ENCODE measurements around the gene WDTC1. TPM values are rescaled to one million over a fixed set of nuclear protein-coding genes. Genes with fewer than 3 reads are reported as not detected.

The WDTC1 gene
- total RNA-seq, 1 experiment from 2014 or later = 20.1 TPM

DNA sequence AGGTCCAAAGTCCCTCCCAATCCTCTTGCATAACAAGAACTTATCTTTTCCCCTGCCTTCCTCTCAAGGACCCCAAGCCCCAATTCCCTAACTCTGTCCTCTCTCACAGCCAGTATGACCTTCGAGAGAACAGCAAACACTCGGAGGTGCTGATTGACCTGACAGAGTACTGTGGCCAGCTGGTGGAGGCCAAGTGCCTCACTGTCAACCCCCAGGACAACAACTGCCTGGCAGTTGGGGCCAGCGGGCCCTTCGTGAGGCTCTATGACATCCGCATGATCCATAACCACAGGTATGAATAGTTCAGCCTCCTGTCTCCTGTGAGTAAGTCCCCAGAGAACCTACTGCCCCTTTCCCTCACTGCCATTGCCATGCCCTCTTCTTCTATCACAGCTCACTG, 57.7 kb downstream of the WDTC1 start:
- DNase-seq (ENCODE audit: low spot score) (no peak), ATAC-seq (no peak)
- CTCF ChIA-PET = interaction anchor here (1.7 to 2.2 kb wide), 2 partner anchors 9 to 15 kb away, joined by 6 to 7 read pairs; no protein-coding TSS in a partner anchor
- TF ChIP-seq, protein P1, sequence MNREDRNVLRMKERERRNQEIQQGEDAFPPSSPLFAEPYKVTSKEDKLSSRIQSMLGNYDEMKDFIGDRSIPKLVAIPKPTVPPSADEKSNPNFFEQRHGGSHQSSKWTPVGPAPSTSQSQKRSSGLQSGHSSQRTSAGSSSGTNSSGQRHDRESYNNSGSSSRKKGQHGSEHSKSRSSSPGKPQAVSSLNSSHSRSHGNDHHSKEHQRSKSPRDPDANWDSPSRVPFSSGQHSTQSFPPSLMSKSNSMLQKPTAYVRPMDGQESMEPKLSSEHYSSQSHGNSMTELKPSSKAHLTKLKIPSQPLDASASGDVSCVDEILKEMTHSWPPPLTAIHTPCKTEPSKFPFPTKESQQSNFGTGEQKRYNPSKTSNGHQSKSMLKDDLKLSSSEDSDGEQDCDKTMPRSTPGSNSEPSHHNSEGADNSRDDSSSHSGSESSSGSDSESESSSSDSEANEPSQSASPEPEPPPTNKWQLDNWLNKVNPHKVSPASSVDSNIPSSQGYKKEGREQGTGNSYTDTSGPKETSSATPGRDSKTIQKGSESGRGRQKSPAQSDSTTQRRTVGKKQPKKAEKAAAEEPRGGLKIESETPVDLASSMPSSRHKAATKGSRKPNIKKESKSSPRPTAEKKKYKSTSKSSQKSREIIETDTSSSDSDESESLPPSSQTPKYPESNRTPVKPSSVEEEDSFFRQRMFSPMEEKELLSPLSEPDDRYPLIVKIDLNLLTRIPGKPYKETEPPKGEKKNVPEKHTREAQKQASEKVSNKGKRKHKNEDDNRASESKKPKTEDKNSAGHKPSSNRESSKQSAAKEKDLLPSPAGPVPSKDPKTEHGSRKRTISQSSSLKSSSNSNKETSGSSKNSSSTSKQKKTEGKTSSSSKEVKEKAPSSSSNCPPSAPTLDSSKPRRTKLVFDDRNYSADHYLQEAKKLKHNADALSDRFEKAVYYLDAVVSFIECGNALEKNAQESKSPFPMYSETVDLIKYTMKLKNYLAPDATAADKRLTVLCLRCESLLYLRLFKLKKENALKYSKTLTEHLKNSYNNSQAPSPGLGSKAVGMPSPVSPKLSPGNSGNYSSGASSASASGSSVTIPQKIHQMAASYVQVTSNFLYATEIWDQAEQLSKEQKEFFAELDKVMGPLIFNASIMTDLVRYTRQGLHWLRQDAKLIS (CRISPR knock-in tag; IDR thresholded peaks at IDR 0.05; ENCODE audit: borderline replicate concordance) = no peak
- TF ChIP-seq, protein P2, sequence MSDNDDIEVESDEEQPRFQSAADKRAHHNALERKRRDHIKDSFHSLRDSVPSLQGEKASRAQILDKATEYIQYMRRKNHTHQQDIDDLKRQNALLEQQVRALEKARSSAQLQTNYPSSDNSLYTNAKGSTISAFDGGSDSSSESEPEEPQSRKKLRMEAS (CRISPR knock-in tag; IDR thresholded peaks at IDR 0.05) = no peak
- TF ChIP-seq, protein P3, sequence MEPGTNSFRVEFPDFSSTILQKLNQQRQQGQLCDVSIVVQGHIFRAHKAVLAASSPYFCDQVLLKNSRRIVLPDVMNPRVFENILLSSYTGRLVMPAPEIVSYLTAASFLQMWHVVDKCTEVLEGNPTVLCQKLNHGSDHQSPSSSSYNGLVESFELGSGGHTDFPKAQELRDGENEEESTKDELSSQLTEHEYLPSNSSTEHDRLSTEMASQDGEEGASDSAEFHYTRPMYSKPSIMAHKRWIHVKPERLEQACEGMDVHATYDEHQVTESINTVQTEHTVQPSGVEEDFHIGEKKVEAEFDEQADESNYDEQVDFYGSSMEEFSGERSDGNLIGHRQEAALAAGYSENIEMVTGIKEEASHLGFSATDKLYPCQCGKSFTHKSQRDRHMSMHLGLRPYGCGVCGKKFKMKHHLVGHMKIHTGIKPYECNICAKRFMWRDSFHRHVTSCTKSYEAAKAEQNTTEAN (CRISPR knock-in tag; IDR thresholded peaks at IDR 0.05) = no peak
- TF ChIP-seq NR1H2 (CRISPR knock-in tag; IDR thresholded peaks at IDR 0.05) (no peak), RORB (CRISPR knock-in tag; IDR thresholded peaks at IDR 0.05) (no peak), MYBL2 (CRISPR knock-in tag; IDR thresholded peaks at IDR 0.05) (no peak), NR2C2 (CRISPR knock-in tag; IDR thresholded peaks at IDR 0.05) (no peak)
- TF ChIP-seq, protein P4, sequence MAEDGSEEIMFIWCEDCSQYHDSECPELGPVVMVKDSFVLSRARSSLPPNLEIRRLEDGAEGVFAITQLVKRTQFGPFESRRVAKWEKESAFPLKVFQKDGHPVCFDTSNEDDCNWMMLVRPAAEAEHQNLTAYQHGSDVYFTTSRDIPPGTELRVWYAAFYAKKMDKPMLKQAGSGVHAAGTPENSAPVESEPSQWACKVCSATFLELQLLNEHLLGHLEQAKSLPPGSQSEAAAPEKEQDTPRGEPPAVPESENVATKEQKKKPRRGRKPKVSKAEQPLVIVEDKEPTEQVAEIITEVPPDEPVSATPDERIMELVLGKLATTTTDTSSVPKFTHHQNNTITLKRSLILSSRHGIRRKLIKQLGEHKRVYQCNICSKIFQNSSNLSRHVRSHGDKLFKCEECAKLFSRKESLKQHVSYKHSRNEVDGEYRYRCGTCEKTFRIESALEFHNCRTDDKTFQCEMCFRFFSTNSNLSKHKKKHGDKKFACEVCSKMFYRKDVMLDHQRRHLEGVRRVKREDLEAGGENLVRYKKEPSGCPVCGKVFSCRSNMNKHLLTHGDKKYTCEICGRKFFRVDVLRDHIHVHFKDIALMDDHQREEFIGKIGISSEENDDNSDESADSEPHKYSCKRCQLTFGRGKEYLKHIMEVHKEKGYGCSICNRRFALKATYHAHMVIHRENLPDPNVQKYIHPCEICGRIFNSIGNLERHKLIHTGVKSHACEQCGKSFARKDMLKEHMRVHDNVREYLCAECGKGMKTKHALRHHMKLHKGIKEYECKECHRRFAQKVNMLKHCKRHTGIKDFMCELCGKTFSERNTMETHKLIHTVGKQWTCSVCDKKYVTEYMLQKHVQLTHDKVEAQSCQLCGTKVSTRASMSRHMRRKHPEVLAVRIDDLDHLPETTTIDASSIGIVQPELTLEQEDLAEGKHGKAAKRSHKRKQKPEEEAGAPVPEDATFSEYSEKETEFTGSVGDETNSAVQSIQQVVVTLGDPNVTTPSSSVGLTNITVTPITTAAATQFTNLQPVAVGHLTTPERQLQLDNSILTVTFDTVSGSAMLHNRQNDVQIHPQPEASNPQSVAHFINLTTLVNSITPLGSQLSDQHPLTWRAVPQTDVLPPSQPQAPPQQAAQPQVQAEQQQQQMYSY (CRISPR knock-in tag; IDR thresholded peaks at IDR 0.05) = no peak
- TF ChIP-seq, protein P5, sequence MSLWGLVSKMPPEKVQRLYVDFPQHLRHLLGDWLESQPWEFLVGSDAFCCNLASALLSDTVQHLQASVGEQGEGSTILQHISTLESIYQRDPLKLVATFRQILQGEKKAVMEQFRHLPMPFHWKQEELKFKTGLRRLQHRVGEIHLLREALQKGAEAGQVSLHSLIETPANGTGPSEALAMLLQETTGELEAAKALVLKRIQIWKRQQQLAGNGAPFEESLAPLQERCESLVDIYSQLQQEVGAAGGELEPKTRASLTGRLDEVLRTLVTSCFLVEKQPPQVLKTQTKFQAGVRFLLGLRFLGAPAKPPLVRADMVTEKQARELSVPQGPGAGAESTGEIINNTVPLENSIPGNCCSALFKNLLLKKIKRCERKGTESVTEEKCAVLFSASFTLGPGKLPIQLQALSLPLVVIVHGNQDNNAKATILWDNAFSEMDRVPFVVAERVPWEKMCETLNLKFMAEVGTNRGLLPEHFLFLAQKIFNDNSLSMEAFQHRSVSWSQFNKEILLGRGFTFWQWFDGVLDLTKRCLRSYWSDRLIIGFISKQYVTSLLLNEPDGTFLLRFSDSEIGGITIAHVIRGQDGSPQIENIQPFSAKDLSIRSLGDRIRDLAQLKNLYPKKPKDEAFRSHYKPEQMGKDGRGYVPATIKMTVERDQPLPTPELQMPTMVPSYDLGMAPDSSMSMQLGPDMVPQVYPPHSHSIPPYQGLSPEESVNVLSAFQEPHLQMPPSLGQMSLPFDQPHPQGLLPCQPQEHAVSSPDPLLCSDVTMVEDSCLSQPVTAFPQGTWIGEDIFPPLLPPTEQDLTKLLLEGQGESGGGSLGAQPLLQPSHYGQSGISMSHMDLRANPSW (CRISPR knock-in tag; conservative IDR thresholded peaks at IDR 0.05; ENCODE audit: low read depth) = no peak
- TF ChIP-seq, protein P6, sequence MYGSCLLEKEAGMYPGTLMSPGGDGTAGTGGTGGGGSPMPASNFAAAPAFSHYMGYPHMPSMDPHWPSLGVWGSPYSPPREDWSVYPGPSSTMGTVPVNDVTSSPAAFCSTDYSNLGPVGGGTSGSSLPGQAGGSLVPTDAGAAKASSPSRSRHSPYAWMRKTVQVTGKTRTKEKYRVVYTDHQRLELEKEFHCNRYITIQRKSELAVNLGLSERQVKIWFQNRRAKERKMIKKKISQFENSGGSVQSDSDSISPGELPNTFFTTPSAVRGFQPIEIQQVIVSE (CRISPR knock-in tag; IDR thresholded peaks at IDR 0.05; ENCODE audit: borderline replicate concordance) = no peak
- TF ChIP-seq, protein P7, sequence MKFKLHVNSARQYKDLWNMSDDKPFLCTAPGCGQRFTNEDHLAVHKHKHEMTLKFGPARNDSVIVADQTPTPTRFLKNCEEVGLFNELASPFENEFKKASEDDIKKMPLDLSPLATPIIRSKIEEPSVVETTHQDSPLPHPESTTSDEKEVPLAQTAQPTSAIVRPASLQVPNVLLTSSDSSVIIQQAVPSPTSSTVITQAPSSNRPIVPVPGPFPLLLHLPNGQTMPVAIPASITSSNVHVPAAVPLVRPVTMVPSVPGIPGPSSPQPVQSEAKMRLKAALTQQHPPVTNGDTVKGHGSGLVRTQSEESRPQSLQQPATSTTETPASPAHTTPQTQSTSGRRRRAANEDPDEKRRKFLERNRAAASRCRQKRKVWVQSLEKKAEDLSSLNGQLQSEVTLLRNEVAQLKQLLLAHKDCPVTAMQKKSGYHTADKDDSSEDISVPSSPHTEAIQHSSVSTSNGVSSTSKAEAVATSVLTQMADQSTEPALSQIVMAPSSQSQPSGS (CRISPR knock-in tag; IDR thresholded peaks at IDR 0.05; ENCODE audit: borderline replicate concordance, low read depth) = no peak
- TF ChIP-seq, protein P8, sequence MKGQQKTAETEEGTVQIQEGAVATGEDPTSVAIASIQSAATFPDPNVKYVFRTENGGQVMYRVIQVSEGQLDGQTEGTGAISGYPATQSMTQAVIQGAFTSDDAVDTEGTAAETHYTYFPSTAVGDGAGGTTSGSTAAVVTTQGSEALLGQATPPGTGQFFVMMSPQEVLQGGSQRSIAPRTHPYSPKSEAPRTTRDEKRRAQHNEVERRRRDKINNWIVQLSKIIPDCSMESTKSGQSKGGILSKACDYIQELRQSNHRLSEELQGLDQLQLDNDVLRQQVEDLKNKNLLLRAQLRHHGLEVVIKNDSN (CRISPR knock-in tag; IDR thresholded peaks at IDR 0.05) = no peak
- no peaks in the 10 kb centered on the region for H3K27me3 Mint-ChIP-seq (ENCODE audit: low read depth)
- H3K27ac Mint-ChIP-seq = no peak overlapping the region
- H3K9me3 Mint-ChIP-seq = peaks cover 6% of the 10 kb centered on the region; the same call in 1 of the 2 replicates
- H3K4me1 Mint-ChIP-seq = no peaks in the 10 kb centered on the region
- peaks cover 17% of the 10 kb centered on the region for H3K36me3 Mint-ChIP-seq
- POLR2A ChIA-PET = no interaction called here
- no peak overlapping the region for H3K4me3 Mint-ChIP-seq
